ENCODE results near the gene SPRING1.
A peak's percentile ranks its signal among the peaks of the same experiment; 100 is the strongest.

SPRING1 gene

DNA sequence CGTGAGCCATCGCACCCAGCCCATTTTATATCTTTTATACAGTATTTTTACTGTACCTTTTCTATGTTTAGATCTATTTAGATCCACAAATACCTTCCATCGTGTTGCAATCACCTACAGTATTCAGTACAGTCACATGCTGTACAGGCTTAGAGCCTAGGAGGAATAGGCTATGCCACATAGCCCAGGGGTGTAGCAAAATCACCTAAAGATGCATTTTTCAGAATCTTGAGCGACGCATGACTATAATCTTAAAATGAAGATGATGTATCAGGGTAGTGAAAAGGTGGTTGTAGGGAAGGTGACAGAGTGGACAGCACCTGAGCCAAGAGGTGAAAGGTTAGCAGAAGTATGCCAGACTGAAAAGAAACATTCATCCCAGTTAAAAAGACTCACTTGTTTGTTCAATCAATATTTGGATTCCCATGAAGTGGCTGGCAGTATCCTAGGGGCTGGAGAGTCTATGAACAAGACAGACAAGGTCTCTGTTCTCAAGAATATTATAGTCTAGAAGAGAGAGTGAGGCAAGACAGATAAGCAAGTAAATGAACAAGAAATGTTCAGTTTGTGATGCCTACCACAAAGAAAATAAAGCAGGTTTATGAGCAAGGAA, 3.6 kb downstream of the SPRING1 start:
- H3K36me3 Mint-ChIP-seq (ENCODE audit: insufficient read depth) = peaks cover 36% of the 10 kb centered on the region
- peaks cover 41 to 44% of the 10 kb centered on the region in 2 donors for H3K4me1 Mint-ChIP-seq (ENCODE audit: low read depth in 2 of 2)
- no peak for ATAC-seq (replicated peaks)
- peak overlapping the region in 1 of 2 donors; percentile 9 for H3K27ac Mint-ChIP-seq
- no peak for DNase-seq
- H3K4me3 Mint-ChIP-seq = peak overlapping the region in 1 of 2 donors; percentile 36
- H3K9me3 Mint-ChIP-seq = no peaks in the 10 kb centered on the region
- H3K27me3 Mint-ChIP-seq = no peaks in the 10 kb centered on the region

DNA sequence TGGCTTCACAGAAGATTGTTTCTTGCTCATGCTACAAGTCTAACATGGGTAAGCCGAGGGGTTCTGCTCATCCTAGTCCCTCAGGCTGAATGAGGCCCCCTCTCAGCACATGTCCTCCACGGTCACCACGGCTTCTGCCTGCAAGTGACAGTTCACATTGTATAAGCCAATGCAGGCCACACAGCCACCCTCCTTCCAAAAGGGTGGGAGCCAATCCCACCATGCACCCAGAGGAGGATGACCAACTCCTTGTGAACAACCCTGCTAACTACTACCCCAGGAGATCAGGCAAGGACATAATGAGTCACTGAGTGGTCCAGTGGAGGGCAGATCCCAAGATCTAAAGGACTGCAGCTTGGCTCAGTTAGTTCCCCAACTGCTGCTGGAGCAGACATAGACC, 6.1 kb downstream of the SPRING1 start:
- H3K27me3 Mint-ChIP-seq = no peaks in the 10 kb centered on the region
- peak overlapping the region; percentile 32 to 45 for H3K27ac Mint-ChIP-seq
- no peaks in the 10 kb centered on the region for H3K9me3 Mint-ChIP-seq
- peaks cover 40% of the 10 kb centered on the region in 2 donors for H3K4me1 Mint-ChIP-seq (ENCODE audit: low read depth in 2 of 2)
- peaks cover 33% of the 10 kb centered on the region for H3K36me3 Mint-ChIP-seq (ENCODE audit: insufficient read depth)
- no peak for ATAC-seq (replicated peaks)
- no peak for DNase-seq
- no peak overlapping the region for H3K4me3 Mint-ChIP-seq

DNA sequence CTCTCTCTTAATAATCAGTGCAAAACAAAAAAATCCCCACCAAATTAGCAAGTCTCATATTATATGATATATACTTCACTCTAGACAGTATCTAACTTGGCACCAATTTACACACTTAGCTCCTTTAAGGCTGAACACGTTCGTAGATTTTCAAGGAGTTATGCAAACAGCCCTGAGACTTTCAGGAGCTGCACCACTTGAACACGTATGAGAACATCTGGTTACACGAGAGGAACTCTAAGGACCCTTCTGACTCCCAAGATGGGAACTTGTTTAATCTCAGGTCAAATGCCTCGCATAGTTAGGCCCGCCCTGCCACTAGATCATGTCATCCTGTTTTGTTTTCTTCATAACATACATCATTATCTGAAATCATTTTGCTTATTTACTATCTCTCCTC, 10.0 kb downstream of the SPRING1 start:
- Mint-ChIP-seq H3K9me3 (no peaks in the 10 kb centered on the region), H3K27ac (no peak overlapping the region), H3K36me3 (ENCODE audit: insufficient read depth) (peaks cover 30% of the 10 kb centered on the region), H3K4me3 (no peak overlapping the region), H3K27me3 (no peaks in the 10 kb centered on the region), H3K4me1 (ENCODE audit: low read depth in 2 of 2) (peaks cover 24 to 38% of the 10 kb centered on the region in 2 donors)
- ATAC-seq (replicated peaks) (no peak), DNase-seq (no peak)

DNA sequence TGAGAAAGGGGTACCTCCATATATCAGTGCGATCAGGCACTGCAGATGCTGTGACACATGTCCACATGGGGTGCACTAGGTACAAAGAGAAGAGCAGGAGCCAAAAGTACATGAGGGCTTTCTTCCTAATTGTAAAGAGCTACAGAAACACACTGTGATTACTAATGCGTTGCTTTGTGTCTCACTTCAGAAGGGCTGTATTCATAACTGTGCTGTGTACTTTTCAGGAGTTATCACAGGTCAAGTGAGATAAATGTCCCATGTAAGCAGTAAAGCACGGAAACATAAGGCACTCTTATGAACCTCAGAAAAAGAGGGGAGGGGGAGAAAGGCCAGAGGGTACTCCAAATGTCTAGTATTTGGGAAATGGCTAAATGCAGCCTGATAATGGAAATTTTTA, 10.6 kb downstream of the SPRING1 start:
- Mint-ChIP-seq H3K27me3 (no peaks in the 10 kb centered on the region), H3K27ac (no peak overlapping the region), H3K36me3 (ENCODE audit: insufficient read depth) (peaks cover 31% of the 10 kb centered on the region), H3K4me3 (no peak overlapping the region), H3K9me3 (no peaks in the 10 kb centered on the region), H3K4me1 (ENCODE audit: low read depth in 2 of 2) (peaks cover 22 to 43% of the 10 kb centered on the region in 2 donors)
- no peak for DNase-seq
- no peak for ATAC-seq (replicated peaks)

DNA sequence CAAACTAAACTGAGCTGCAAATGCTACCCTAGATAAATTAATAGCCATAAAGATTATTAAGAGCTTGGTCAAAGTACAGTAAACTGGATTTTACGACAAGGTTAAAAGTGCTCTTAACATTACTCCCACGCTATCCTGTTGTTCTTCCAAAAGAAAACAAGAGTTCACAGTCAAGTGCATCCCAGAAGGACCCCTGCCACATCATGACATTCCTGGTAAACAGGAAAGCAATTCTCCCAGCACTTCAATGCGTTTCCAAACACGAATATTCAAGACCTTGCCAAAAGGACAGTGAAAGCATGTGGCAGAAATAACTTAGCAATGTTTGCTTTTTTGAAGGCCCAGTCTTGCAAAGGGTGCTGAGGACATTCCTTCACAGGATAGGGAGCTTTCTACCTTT, 11.2 kb downstream of the SPRING1 start:
- Mint-ChIP-seq H3K27me3 (no peaks in the 10 kb centered on the region), H3K9me3 (no peaks in the 10 kb centered on the region), H3K27ac (no peak overlapping the region), H3K4me1 (ENCODE audit: low read depth in 2 of 2) (peaks cover 19 to 45% of the 10 kb centered on the region in 2 donors), H3K36me3 (ENCODE audit: insufficient read depth) (peaks cover 30% of the 10 kb centered on the region), H3K4me3 (no peak overlapping the region)
- DNase-seq = no peak
- no peak for ATAC-seq (replicated peaks)

DNA sequence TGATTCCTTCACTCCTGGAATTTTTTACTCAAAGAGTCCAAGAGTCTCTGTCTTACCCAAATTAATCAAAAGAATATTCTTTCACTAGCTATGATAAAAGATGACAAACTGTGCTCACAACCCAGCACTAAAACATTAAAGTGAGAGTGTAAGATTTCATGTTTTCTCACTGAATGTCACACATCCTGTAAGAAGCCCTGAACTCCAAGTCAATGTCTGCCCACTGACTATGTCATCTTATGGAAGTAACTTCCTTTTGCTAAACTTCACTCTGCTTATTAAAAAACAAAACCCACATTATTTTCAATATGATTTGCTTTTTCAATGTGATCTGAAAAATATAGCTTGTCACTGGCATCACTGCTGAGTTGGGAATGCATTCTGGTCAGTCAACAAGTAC, 15.6 kb downstream of the SPRING1 start:
- Mint-ChIP-seq H3K36me3 (ENCODE audit: insufficient read depth) (peaks cover 40% of the 10 kb centered on the region), H3K27ac (peak overlapping the region in 1 of 2 donors; percentile 1), H3K27me3 (no peaks in the 10 kb centered on the region), H3K4me1 (ENCODE audit: low read depth in 2 of 2) (peaks cover 7 to 31% of the 10 kb centered on the region in 2 donors), H3K9me3 (no peaks in the 10 kb centered on the region), H3K4me3 (no peak overlapping the region)
- ATAC-seq (replicated peaks) (no peak), DNase-seq (no peak)

DNA sequence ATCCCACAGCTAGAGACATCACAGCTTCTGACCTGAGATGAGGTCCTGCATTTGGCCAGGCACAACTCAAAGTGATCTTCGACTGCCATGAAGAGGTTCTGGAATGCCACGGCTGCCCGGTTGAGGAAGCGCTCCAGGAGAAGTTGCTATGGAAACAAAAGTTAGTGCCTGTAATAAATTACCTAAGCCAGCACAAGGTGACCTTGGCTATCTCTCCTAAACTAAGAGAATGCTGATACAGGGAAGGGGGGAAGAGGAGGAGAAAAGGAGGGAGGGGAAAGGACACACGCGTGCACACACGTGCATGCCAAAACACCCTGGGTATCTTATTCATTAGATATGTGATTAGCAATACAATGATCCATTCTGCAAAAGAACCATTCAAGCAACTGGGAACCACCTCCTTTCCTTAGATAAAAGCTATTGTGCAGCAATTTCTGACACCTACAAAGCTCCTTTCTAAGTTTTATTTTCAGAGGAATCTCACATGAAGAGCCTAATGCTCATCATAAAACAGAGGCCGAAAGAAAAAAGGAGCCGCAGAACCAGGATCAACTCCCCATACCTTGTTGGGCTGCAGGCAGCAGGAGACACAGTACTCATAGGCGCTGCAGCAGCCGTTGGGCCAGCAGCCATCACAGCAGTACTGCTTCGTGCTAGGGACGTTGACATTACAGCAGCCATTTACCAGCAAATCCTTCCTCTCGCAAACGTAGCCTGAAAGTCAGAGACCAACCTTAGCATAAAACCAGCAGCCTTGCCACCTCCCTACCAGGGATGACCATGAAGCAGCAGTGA, 17.9 kb downstream of the SPRING1 start:
- Mint-ChIP-seq H3K36me3 (ENCODE audit: insufficient read depth) (peaks cover 60% of the 10 kb centered on the region), H3K4me1 (ENCODE audit: low read depth in 2 of 2) (peaks cover 3 to 16% of the 10 kb centered on the region in 2 donors), H3K4me3 (no peak overlapping the region), H3K27me3 (no peaks in the 10 kb centered on the region), H3K27ac (peak overlapping the region in 1 of 2 donors; percentile 9), H3K9me3 (no peaks in the 10 kb centered on the region)
- no peak for ATAC-seq (replicated peaks)
- DNase-seq = no peak

DNA sequence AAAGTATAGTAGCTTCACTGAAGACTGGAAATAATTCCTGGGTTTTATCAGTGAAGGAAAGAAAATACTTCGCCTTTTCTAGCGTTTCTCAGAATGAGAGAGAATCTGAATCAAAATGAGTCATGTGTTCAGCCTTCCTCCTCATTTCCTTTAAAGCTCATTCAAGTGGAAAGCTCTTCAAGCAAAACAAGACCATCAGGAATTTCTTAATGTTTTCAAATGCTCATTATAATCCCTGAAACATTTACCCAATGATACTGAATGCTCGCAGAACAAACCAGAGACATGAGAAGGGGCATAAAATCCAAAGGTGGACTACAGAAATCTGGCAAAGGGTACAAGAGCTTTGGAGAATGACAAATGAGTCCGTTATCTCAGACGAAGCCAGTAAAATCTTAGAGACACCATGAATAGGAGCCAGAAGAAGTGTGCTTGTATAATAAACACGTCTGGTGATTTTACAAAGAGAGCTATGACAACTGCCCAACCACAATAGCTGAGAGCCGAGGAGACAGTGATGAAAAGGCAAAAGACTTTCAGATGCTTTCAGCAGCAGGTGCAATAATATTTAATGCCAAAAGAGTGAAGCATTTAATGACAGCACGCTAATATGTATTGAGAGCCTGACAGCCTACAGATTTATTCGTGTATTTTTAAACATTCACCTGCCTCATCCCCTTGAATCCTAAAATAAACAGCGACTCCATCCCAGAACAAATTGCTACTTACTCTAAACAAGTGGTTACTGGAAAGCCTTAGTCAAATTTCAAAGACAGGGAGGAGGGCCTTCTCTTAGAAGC, 19.0 kb downstream of the SPRING1 start:
- H3K27ac Mint-ChIP-seq = no peak overlapping the region
- ATAC-seq (replicated peaks) = no peak
- no peaks in the 10 kb centered on the region for H3K27me3 Mint-ChIP-seq

DNA sequence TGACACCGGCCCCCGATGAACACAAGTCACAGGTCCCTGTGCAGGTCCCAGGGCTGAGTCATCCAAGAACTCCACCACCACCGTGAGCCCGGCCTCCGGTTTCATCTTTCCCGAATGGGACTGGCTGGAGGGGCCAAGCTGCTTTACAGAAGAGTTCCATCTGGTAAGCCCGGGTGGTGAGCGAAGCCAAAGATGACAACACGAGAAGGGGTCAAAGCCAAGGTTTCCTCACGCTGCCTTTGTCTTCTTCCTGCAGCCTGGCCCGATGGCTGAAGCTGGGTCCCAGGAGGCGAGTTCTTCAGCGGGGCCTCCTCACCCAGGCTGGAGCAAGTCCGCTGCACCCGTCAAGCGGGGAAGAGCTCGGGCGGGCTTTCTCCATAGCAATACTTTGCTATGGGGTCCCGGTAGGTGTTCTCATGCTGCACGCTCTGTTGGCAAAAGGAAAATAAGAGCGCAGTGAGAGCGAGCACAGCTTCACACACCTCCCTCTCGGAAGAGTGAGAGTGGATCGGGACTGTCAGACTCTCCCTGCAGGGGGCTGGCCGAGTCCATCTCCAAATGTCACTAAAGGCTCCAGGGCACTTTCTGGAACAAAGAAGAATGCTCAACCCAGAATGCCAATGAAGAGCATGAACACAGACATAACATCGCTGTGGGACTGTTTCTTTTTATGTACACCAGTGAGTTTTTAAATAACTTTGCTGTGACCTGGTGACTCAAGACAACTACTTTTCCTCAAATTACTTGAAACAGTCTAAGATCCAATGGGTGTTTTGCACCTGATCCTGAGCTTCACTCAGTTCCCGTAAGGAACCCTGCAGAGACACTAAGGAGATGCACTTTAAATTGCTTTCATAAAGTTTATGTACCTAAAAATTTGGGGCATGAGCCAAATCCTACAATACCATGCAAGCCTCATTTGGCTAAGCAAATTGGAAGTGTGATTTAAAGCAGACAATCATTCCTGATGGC, 20.1 kb downstream of the SPRING1 start:
- H3K36me3 Mint-ChIP-seq (ENCODE audit: insufficient read depth) = peaks cover 60% of the 10 kb centered on the region

More for the DNA sequence above, 19.0 kb downstream of the SPRING1 start:
- Mint-ChIP-seq H3K9me3 (no peaks in the 10 kb centered on the region), H3K4me1 (ENCODE audit: low read depth in 2 of 2) (peaks cover 4 to 14% of the 10 kb centered on the region in 2 donors), H3K4me3 (no peak overlapping the region), H3K36me3 (ENCODE audit: insufficient read depth) (peaks cover 64% of the 10 kb centered on the region)
- DNase-seq = no peak

DNA sequence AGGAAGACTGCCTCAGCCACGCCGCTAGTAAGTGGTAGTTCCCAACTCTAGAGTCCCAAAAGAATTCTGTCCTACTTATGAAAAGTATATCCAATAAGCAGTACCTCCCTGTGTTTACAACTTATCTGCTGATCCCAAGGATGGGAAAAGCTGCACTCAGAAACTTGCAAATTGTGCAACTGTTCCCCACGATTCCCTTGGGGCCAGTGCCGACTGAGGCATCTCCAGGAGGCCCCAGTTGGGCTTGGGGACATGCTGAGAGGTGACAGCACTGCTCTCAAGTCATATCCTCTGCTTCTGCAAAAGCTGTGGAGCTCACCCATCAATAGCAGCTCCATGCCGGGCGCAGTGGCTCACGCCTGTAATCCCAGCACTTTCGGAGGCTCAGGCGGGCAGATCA, 23.7 kb downstream of the SPRING1 start:
- H3K4me1 Mint-ChIP-seq (ENCODE audit: low read depth in 2 of 2) = peaks cover 5 to 9% of the 10 kb centered on the region in 2 donors
- no peaks in the 10 kb centered on the region for H3K9me3 Mint-ChIP-seq
- no peak overlapping the region for H3K4me3 Mint-ChIP-seq
- H3K27ac Mint-ChIP-seq = peak overlapping the region in 1 of 2 donors; percentile 62
- no peak for ATAC-seq (replicated peaks)
- H3K36me3 Mint-ChIP-seq (ENCODE audit: insufficient read depth) = peaks cover 50% of the 10 kb centered on the region
- no peak for DNase-seq
- no peaks in the 10 kb centered on the region for H3K27me3 Mint-ChIP-seq

More for the DNA sequence above, 20.1 kb downstream of the SPRING1 start:
- Mint-ChIP-seq H3K4me1 (ENCODE audit: low read depth in 2 of 2) (peaks cover 6 to 15% of the 10 kb centered on the region in 2 donors), H3K27me3 (no peaks in the 10 kb centered on the region), H3K4me3 (no peak overlapping the region), H3K9me3 (no peaks in the 10 kb centered on the region), H3K27ac (no peak overlapping the region)
- ATAC-seq (replicated peaks) = no peak
- DNase-seq = no peak

DNA sequence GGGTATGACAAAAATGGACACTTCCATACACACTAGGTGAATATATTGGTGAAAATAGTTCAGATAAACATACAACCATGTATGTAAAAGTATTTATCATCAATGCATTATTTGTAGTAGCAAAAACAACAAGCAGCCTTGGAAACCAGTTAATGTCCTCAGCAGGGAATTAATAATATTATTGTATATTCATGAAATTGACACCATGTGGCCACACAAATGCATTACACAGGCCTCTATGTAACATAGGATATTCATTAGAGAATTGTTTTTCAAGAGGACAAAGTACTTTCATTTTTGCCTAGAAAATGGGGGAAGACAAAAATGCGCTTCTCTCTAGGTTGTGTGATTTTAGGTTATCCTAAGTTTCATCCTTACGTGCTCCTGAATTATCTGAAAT, 24.3 kb downstream of the SPRING1 start:
- Mint-ChIP-seq H3K4me3 (no peak overlapping the region), H3K27me3 (peaks cover 0 to 4% of the 10 kb centered on the region in 2 donors), H3K9me3 (no peaks in the 10 kb centered on the region), H3K4me1 (ENCODE audit: low read depth in 2 of 2) (peaks cover 11 to 15% of the 10 kb centered on the region in 2 donors), H3K36me3 (ENCODE audit: insufficient read depth) (peaks cover 47% of the 10 kb centered on the region), H3K27ac (peak overlapping the region in 1 of 2 donors; percentile 62)
- ATAC-seq (replicated peaks) (no peak), DNase-seq (no peak)

DNA sequence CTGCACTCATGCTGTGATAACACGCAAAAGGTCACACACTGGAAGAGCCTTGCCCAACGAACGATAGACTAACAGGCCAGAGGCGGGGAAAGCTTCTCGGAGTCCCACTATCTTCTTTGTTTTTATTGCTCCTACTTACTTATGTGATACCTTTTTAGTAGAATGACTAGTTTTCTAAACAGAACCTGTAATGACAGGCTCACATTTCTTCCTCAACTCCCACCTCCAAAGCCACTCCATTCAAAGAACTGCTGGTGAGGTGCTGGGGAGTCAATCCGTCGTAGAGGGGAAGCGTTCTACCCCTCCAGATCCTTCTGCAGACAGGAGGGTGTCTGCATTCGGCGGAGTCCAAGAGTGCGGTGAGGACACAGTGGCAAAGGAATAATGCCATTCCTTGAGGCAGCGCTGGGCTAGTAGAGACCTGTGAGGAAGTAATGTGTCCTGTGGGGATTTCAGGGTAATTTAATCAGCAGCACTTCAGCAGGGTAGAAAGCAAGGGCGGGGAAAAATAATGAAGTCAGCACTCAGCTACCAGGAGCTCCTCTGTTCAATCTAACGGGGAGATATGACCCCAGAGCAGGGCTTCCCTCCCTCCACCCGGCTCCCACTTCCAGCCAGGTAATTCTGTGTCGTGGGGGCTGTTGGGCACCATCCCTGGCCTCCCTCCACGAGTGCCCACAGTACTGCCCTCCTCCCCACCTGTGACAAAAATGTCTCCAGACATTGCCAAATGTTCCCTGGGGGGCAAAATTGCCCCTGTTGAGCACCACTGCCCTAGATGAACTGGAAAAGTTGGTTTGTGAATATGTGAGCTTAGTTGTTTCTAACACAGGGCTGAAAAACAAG, 25.2 kb downstream of the SPRING1 start:
- Mint-ChIP-seq H3K27ac (peak overlapping the region in 1 of 2 donors; percentile 62), H3K36me3 (ENCODE audit: insufficient read depth) (peaks cover 39% of the 10 kb centered on the region), H3K9me3 (no peaks in the 10 kb centered on the region), H3K4me3 (no peak overlapping the region), H3K27me3 (peaks cover 0 to 5% of the 10 kb centered on the region in 2 donors), H3K4me1 (ENCODE audit: low read depth in 2 of 2) (peaks cover 13 to 18% of the 10 kb centered on the region in 2 donors)
- DNase-seq = no peak
- ATAC-seq (replicated peaks) = no peak
